ENCODE results near the gene TUBD1.
"Not testable (repeated sequence)": the region's sequence is repeated elsewhere in the genome, so short reads cannot be mapped to it uniquely, and the experiment has no call there.

Gene TUBD1

DNA sequence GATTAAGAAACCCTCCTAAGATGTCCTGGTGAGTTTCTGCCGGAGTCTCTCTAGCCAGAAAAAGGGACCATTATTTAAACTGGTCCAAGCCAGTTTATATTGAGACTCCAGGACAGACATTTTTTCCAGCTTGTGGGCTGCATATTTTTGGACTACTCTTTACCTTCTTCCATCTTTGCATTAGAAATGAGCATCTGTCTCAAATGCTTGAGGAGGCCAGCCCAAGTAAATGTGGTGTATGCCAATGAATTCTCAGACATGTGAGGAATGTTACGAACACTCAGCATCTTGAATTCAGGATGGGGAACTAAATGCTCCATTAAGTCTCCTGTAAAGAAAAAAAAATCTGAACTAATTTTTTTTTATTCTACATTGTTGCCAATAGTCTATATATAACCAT lies 18.4 kb downstream of the TUBD1 start:
- no peak for DNase-seq (ENCODE audit: low spot score)

DNA sequence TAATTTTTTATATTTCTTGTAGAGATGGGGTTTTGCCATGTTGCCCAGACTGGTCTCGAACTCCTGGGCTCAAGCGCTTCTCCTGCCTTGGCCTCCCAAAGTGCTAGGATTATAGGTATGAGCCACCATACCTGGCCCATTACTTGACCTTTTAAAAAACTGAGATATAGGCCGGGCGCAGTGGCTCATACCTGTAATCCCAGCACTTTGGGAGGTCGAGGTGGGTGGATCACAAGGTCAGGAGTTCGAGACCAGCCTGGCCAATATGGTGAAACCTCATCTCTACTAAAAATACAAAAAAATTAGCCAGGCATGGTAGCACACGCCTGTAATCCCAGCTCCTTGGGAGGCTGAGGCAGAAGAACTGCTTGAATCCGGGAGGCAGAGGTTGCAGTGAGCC lies 19.3 kb downstream of the TUBD1 start:
- DNase-seq (ENCODE audit: low spot score) = not testable (repeated sequence)

DNA sequence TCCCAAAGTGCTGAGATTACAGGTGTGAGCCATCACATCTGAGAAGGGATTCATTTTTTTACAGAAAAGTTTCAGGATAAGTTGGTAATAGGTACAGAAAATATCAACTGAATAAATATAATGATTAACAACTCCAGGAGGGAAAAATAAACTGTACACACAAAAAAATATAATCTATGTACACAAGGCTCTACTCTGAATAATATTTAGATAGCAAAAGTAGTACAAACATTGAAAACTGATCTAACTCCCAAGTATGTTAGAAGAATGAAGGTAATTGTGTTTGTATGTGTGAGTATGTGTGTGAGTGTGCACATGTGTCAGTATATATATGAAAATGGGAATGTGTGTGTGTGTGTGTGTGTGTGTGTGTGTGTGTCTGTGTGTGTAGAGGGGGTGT lies 20.4 kb downstream of the TUBD1 start:
- no peak for DNase-seq (ENCODE audit: low spot score)

DNA sequence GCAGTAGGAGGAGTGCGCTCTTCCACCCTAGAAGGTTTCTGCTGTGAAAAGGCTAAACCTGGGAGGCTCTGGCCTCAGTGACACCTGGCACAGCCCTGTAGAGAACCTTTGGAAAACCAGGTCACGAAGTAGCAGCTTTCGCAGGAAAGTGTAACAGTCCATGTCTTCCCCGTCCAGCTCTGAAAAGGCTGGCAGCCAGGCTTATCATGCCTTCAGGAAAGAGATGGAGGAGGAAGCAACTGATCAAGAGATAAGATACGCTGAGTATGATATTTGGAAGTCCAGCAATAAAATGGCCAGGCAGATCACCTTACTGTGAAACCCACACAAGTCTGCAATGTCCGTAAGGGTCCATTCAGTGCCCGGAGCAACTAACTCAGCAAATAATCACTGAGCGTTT lies 22.3 kb downstream of the TUBD1 start:
- DNase-seq (ENCODE audit: low spot score) = no peak

DNA sequence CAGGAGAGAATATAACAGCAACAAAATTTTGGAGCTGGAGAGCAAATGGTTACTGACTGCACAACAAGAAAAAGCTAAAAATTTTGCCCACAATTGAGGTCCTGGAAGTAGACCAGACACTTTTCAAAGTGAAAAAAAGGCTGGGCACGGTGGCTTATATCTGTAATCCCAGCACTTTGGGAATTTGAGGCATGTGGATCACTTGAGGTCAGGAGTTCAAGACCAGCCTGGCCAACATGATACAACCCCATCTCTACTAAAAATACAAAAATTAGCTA lies 22.9 kb downstream of the TUBD1 start:
- DNase-seq (ENCODE audit: low spot score) = no peak

DNA sequence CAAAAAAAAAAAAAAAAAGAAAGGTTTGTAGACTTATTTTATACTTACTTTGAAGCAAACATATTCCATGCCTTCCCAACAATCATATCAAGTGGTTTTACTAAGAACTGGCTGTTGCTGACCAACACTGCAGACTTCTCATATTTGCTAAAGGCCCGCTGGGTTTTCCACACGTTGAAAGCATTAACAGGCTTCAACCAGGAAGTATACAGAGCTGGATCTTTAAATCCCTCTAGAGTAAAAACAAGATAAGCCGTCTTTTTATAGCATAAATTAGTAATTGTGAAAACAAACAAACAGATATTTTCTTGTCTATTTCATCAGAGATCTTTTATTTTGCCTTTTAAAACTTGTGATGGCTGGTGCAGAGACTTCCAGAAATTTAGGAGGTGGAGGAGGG lies 29.1 kb downstream of the TUBD1 start:
- DNase-seq (ENCODE audit: low spot score) = no peak

DNA sequence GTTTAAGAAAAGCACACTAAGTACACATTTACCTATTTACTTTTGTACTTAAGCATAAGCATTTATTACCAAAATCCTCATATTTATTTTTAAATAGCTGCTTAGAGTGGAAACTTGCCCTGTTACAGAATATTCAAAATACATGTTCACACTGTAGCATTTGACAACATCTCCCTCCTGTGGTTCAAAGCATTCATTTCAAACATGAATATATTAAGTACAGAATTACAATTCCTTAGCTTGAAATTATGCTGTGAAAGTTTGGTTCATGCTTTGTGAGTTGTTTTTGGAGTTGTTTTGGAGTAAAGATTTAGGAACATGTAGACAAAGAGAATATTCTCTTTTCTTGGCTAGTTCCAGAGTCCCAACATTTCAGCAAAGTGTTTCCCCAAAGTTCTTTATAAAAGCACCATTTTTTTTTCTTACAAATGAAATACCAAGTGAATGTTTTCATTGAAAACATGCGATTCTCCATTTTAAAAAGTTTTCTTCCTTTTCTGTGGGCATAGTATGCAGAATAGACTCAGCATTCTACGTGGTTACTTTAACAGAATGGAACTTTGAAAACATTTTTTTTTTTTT lies 33.2 kb downstream of the TUBD1 start:
- DNase-seq (ENCODE audit: low spot score) = no peak

DNA sequence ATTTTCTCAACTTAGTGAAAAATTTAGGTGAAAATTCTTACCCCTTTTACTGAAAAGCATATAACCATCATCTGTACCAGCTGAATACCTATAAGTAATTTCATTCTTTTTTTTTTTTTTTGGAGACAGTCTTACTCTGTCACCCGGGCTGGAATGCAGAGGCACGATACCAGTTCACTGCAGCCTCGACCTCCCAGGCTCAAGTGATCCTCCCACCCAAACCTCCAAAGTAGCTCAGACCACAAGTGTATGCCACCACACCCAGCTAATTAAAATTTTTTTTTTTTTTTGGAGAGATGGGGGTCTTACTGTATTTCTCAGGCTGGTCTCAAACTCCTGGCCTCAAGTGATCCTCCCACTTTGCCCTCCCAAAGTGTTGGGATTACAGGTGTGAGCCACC lies 33.8 kb downstream of the TUBD1 start:
- DNase-seq (ENCODE audit: low spot score) = no peak

DNA sequence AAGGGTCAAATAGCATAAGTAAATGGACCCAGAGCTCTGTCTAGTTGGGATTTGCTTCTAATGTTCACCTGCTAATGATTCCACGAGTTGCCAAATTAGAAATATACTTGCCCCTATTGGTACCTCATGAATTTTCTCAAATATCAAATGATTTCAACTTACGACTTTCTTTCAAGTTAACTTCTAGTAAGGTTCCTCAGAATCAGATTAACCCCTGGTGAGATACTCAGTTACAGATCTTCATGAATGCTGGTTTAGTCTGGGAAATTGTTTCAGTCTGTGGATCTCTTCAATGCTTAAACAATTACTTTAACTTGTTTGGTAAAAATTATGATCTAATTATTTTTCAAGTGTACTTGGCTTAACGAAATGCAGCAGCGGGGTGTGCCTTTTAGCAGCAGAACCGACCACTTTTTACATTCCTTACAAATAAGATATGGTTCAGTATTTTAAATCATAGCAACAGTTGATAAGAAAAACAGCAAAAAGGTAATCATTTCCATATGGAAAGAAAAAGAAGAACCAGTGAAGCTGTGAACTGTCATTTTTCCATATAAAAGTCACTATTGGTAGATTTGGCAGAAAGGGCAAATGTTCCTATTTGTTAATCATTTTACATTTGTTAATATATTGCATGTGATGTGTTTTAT lies 34.5 kb downstream of the TUBD1 start:
- no peak for DNase-seq (ENCODE audit: low spot score)

DNA sequence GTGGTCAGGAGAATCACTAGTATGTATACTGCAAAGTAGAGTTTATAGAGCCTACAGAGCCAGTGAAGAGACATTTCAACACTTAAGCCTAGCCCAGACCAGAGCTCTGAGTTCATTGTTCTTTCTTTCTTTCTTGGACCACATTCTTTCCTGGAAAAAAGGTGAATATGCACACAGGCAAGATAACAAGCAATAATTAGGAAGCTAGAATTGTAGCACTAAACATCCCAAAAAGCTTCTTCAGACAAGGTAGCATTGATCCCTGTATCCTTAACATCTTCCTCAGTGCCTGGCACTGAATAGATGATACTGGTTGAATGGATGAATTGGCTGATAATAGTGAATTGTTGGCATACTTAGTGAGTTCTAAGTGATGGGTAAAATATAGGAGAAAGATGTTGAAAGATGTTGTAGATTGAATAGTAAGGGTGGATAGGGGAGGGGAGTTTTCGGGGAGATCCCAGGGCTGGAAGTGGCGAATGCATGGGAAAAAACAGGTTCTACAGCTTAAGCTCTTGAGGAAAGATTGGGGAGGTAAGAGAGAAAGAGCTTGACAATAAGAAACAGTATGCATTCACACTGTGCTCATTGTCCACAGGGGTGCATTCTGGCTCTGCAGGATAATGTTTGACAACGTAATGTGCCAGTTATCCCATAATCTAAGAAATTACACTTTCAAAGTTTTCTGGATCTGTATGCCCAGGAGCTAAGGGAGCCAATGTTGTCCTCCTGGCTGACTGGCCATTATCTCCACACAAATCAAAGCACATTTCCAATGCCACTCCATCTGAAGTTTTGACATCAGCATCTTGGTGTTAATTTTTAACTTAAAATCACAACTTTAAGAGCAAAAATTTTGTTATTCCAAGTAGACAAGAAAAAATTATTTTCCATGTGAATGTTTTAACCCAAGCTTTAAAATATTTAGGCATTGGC lies 35.6 kb downstream of the TUBD1 start:
- DNase-seq (ENCODE audit: low spot score) = no peak

DNA sequence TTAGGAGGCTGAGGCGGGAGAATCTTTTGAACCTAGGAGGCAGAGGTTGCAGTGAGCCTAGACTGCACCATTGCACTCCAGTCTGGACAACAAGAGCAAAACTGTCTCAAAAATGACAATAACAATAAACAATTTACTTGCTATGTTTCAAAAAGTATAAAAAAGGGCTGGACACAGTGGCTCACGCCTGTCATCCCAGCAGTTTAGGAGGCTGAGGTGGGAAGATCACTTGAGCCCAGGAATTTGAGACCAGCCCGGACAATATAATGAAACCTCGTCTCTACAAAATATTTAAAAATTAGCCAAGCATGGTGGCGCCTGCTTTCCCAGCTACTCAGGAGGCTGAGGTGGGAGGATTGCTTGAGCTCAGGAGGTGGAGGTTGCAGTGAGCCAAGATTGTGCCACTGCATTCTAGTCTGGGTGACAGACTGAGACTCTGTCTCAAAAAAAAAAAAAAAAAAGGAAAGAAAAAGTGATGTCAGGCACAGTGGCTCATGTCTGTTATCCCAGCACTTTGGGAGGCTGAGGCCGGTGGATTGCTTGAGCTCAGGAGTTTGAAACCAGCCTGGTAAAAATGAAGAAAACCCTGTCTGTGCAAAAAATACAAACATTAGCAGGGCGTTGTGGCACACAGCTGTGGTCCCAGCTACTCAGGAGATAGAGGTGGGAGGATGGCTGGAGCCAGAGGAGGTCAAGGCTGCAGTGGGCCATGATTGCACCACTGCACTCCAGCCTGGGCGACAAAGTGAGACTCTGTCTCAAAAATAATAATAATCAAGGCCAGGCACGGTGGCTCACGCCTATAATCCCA lies 38.6 kb downstream of the TUBD1 start:
- DNase-seq (ENCODE audit: low spot score) = not testable (repeated sequence)

DNA sequence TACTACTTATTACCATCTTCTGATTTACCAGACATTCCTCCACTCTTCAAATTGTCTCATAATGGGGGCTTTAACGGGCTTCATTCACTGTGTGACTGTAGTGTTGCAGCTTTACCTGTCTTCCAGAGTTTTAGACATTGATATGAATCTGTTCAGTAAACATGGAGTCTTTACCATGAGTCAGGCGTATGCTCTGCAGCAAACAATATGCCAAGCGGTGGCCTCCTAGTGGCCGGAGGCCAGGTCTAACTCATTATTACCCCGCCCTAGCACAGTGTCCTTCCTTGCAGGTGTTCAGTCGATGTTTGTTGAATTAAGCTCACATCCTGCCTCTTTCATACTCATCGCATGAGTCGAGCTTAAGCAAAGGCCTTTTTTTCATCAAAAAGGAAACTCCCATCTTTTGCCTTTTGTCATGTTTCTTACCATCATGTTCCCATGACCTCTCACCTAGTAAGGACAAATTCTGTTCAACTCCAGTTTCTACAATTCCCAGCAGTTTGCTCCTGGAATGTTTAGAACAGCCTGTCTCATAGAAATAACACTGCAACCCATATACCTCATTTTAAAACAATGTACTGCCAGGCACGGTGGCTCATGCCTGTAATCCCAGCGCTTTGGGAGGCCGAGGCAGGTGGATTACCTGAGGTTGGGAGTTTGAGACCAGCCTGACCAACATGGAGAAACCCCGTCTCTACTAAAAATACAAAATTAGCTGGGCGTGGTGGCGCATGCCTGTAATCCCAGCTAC lies 39.4 kb downstream of the TUBD1 start:
- DNase-seq (ENCODE audit: low spot score) = no peak

DNA sequence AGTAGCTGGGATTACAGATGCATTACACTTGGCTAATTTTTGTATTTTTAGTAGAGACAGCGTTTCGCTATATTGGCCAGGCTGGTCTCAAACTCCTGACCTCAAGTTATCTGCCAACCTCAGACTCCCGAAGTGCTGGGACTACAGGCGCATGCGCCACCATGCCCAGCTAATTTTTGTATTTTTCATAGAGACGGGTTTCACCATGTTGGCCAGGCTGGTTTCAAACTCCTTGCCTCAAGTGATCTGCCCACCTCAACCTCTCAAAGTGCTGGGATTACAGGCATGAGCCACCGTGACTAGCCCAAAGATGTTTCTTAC lies 39.9 kb downstream of the TUBD1 start:
- DNase-seq (ENCODE audit: low spot score) = not testable (repeated sequence)

DNA sequence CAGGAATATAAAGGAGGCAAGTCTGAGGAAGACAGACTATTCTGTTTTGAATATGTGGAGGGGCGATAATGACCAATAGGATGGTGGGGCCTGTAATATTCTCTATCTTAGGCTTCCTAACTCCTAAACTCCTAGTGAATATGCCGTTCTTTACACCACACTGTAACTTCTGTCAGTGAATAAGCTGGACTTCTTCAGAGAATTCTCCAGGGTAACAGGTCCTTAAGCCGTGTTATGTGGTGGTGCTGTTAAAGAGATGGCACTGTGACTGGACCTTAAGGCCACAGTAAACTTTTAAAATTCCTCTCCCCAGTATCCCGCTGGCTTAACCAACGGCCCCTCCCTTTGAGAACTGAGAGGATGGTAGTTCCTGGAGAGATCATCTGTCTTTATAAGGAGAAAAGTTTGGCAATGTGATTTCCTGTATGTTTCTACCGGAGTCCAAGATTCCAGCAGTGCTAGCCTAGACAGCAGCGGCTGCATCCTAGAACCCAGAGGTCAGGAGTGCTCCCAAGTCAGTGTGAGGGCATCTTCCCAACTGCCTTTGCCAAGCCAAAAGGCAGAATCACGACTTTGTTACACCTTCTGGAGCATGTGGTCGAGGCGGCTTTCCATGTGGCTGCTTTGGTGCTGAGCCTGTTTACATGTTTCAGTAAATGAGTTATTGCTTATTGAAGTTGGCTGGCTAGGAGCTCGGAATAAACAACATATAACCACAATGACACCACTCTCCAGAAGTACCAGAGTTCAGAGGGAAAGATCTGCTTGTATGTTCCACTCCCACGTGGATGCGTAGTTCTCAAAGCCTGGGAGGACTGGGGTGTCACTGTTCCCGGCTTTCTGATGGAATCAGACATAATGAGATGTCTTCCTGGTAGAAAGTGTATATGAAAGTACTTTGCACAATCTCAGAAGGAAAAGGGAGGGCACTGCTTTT lies 41.0 kb downstream of the TUBD1 start:
- DNase-seq (ENCODE audit: low spot score) = no peak

DNA sequence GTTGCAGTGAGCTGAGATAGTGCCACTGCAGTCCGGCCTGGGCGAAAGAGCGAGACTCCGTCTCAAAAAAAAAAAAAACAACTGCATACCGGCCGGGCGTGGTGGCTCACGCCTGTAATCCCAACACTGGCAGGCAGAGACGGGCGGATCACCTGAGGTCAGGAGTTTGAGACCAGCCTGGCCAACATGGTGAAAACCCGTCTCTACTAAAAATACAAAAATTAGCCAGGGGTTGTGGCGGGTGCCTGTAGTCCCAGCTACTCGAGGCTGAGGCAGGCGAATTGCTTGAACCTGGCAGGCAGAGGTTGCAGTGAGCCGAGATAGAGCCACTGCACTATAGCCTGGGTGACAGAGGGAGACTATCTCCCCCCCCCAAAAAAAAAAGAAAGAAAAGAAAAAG lies 42.4 kb downstream of the TUBD1 start:
- DNase-seq (ENCODE audit: low spot score) = not testable (repeated sequence)

DNA sequence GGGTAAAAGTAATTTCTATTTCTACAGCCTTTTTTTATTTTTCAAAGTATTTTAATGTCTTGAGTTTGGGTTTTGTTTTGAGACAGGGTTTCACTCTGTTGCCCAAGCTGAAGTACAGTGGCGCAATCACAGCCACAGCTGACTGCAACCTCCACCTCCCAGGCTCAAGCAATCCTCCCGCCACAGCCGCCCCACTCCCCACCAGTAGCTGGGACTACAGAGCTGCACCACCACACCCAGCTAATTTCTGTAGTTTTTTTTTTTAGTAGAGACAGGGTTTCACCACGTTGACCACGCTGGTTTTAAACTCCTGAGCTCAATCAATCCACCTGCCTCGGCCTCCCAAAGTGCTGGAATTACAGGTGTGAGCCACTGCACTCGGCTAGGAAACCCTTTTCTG lies 44.0 kb downstream of the TUBD1 start:
- no peak for DNase-seq (ENCODE audit: low spot score)

DNA sequence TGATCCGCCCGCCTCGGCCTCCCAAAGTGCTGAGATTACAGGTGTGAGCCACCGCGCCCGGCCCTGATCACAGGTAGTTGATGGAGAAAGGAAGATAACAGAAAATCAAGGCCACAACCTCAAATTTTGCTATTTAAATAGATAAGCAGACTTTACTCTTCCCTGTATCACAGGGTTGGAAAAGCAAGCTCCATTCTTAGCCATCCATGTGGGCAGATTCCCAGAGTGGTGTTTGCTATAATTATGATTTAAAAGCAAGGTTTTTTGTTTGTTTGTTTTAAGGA lies 44.4 kb downstream of the TUBD1 start:
- DNase-seq (ENCODE audit: low spot score) = no peak

DNA sequence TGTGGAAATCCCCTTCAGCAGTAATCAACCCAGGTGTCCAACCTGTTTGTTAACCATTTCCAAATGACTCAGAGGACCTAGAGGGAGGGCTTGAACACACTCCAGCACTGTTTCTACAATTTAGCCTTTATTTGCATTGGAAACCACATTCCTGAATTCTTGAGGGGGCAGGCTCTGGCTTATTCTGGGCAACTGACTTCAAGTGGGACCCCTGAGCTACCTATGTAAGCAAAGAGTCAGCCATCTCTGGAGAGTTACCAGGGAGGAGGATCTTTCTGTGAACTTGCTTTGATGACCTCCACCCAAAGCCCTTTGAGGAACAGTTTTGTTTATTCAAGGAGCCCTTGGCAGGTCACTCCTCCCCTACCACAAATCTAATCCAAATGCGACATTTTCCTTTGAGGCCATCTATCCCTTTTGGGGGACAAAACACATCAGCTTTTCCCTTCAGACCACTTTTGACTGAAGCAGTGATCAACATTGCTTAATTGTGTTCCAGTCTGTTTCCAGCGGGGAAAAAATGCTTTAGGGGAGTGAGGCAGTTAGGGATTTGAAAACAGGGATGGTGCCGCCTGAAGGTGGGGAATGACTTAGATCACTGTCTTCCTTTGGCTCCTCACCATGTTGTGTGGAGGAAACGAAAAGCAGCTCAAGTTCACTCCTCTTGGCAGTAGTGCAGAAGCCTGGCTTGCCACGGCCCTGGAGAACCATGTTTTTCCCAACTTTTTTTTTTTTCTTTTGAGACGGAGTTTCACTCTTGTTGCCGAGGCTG lies 46.2 kb downstream of the TUBD1 start:
- DNase-seq (ENCODE audit: low spot score) = no peak

DNA sequence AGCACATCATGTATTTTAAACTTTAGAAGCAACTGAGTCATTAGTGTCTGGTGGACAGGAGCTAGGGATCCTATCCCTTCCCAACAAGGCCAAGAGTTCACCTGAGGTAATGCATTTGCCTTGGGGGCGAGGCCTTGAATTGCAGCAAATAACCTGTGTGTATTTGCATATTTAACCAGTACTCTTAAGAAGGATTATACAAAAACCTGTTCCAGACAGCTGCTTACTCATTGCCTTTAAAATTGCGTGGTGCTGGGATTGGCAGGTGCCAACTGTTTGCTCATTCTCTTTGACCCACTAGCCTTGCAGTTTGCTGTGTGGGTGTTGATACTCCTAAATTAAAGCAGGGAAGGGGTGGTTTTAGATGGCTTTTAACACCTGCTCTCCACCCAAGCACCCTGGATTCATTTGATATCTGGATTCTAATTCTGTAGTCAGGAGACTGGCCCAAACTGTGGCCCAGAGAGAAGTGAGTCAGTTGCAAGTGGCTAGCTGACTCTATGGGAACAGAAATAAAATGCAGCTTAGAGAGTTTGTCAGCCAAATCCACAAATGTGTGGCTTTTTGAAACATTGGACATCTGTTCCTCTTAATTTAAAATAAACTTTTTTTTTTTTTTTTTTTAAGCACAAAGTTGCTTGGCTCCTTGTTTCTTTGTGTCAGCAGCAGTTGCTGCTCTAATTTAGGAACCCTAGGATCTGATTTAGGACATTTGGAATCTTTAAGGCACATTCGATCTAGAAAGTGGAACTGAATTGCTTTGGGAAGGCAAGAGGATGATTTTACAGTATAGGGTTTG lies 46.9 kb downstream of the TUBD1 start:
- DNase-seq (ENCODE audit: low spot score) = no peak

Measured in globus pallidus (tissue), 1 donor.